ENCODE data around the gene ISLR. TPM values are rescaled to one million over a fixed set of nuclear protein-coding genes. Genes with fewer than 3 reads are reported as not detected.

Gene ISLR
- total and polyA plus RNA-seq, 9 of the 15 experiments (the other 6 are each of a cell fraction or from before 2014, with no cell fraction given) = not detected

DNA sequence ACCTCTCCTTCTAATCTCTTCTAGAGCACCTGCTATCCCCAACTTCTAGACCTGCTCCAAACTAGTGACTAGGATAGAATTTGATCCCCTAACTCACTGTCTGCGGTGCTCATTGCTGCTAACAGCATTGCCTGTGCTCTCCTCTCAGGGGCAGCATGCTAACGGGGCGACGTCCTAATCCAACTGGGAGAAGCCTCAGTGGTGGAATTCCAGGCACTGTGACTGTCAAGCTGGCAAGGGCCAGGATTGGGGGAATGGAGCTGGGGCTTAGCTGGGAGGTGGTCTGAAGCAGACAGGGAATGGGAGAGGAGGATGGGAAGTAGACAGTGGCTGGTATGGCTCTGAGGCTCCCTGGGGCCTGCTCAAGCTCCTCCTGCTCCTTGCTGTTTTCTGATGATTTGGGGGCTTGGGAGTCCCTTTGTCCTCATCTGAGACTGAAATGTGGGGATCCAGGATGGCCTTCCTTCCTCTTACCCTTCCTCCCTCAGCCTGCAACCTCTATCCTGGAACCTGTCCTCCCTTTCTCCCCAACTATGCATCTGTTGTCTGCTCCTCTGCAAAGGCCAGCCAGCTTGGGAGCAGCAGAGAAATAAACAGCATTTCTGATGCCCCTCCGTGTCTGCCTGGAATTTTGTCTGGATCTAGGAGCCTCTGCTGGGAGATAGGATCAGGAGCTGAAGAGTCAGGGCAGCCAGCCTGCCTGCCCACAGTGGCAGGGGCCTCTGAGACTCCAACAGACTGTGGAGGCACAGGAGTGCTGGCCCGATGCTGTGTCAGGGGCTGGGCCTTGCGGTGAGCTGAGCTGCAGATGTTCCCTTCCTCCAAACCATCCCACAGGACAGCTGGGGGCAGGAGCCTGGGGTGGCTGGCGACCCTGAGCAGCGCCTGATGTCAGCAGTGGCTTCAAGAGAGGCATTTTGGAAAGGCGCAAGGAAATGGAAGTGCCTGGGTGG lies 3.0 kb downstream of the ISLR start:
- Histone ChIP-seq H3K4me2 (ENCODE audit: insufficient read depth, low read length) (no peak overlapping the region), H3K79me2 (ENCODE audit: control insufficient read depth, insufficient read depth, low read length) (no peaks in the 10 kb centered on the region), H2AFZ (ENCODE audit: low read depth, low read length) (no peak overlapping the region), H3K4me1 (replicated peaks in 1 of 2; ENCODE audit: control insufficient read depth in 2 of 2, insufficient read depth in 2 of 2, low read length in 2 of 2) (peaks cover 0 to 22% of the 10 kb centered on the region in 2 experiments; a peak in 2 of 5 replicates), H3K27ac (ENCODE audit: extremely low read depth, low read depth, low read length) (no peak overlapping the region), H3K36me3 (ENCODE audit: control insufficient read depth, insufficient read depth, low read length) (no peaks in the 10 kb centered on the region), H3K9me3 (replicated peaks; ENCODE audit: control insufficient read depth, insufficient read depth, low read depth, low read length) (no peaks in the 10 kb centered on the region), H3K9me1 (ENCODE audit: control insufficient read depth, insufficient read depth, low read length) (no peaks in the 10 kb centered on the region), H3K27me3 (ENCODE audit: control insufficient read depth in 2 of 2, insufficient read depth in 2 of 2, low read length in 2 of 2) (peaks cover 29 to 76% of the 10 kb centered on the region in 2 experiments; a peak in 4 of 5 replicates), H3K9ac (ENCODE audit: insufficient read depth in 1 of 2, low read depth in 2 of 2, low read length in 2 of 2) (no peak overlapping the region), H3K4me3 (no peak overlapping the region), H4K20me1 (replicated peaks; ENCODE audit: control insufficient read depth, insufficient read depth, low read length) (peaks cover 12% of the 10 kb centered on the region)
- POLR2A ChIA-PET = interaction anchor here (1.1 kb wide), 2 partner anchors 21 to 131 kb away, joined by 3 to 4 read pairs; no protein-coding TSS in a partner anchor
- ATAC-seq (no peak), DNase-seq (ENCODE audit: extremely low read depth in 1 of 4, low spot score in 3 of 4) (no peak), FAIRE-seq (no peak)
- CTCF ChIA-PET (ENCODE audit: low intra/inter-chr PET ratio) = no interaction called here
- intact Hi-C loops (cut with micrococcal nuclease) = no loop called here
- BruUV-seq (replicated peaks) = no TSS peak
- in situ Hi-C loops (cut with MboI) = no loop called here
- TF ChIP-seq SNIP1 (IDR thresholded peaks at IDR 0.05; ENCODE audit: low read depth) = no peak
- no peak for TF ChIP-seq JUND (IDR thresholded peaks at IDR 0.05; ENCODE audit: borderline replicate concordance, low read depth, low read length)
- TF ChIP-seq JUND (tag; IDR thresholded peaks at IDR 0.05; ENCODE audit: borderline replicate concordance, low read depth, low read length) = no peak
- TF ChIP-seq POLR3A (IDR thresholded peaks at IDR 0.05; ENCODE audit: borderline replicate concordance, extremely low read depth, insufficient read depth, insufficient read length) = no peak
- no peak for TF ChIP-seq CBX2 (IDR thresholded peaks at IDR 0.05; ENCODE audit: insufficient read depth, low read length, poor library complexity, severe bottlenecking)
- TF ChIP-seq PRDM10 (IDR thresholded peaks at IDR 0.05; ENCODE audit: partially characterized antibody) = no peak
- TF ChIP-seq ZNF224 (CRISPR knock-in tag; IDR thresholded peaks at IDR 0.05) = no peak
- no peak for TF ChIP-seq RFX7 (CRISPR knock-in tag; IDR thresholded peaks at IDR 0.05)
- no peak for TF ChIP-seq HMG20A (CRISPR knock-in tag; conservative IDR thresholded peaks at IDR 0.05)
- TF ChIP-seq, protein P1, sequence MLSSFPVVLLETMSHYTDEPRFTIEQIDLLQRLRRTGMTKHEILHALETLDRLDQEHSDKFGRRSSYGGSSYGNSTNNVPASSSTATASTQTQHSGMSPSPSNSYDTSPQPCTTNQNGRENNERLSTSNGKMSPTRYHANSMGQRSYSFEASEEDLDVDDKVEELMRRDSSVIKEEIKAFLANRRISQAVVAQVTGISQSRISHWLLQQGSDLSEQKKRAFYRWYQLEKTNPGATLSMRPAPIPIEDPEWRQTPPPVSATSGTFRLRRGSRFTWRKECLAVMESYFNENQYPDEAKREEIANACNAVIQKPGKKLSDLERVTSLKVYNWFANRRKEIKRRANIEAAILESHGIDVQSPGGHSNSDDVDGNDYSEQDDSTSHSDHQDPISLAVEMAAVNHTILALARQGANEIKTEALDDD (IDR thresholded peaks at IDR 0.05) = no peak
- TF ChIP-seq SETDB1 (IDR thresholded peaks at IDR 0.05; ENCODE audit: low read length) = no peak
- under 1% methylated on average over 10 of the region's 10 CpGs for WGBS (ENCODE audit: insufficient coverage, low coverage, missing lambda C conversion rate)
